Keratinocyte (primary cell): ENCODE data around the gene HDAC9. TPM values are rescaled to one million over a fixed set of nuclear protein-coding genes. Genes with fewer than 3 reads are reported as not detected.

ENCODE experiments used
- DNase-seq: peaks from one replicate; pipeline ENCODE4 v3.0.0-alpha.2; 2011; ENCODE audit warnings: low read depth, missing footprints, low spot score
- FAIRE-seq: peaks from 2 replicates; lab custom pipeline; 2011; peaks lifted over from hg19 to GRCh38; lab: Jason Lieb, UNC
- H2AFZ ChIP-seq: 2 replicates; pipeline ENCODE4 v1.6.0; 2012; ENCODE audit warnings: low read length, control low read depth, inconsistent platforms; ENCODE audit not compliant: control insufficient read depth
- H3K27ac ChIP-seq: 2 replicates; pipeline ENCODE4 v1.5.1; 2011; ENCODE audit warnings: low read length; ENCODE audit not compliant: control insufficient read depth, insufficient read depth
- H3K27me3 ChIP-seq: 3 replicates; pipeline ENCODE4 v1.6.0; 2011; ENCODE audit warnings: low read length; ENCODE audit not compliant: control insufficient read depth, insufficient read depth; ENCODE audit errors: extremely low read depth
- H3K36me3 ChIP-seq, 2 experiments: 2 replicates in 1 of 2; 3 replicates in 1 of 2; pipeline ENCODE4 v1.5.1; 2011; ENCODE audit warnings: low read length in 2 of 2, mild to moderate bottlenecking in 1 of 2; ENCODE audit not compliant: control insufficient read depth in 2 of 2, insufficient read depth in 2 of 2; ENCODE audit errors: extremely low read depth in 1 of 2
- H3K4me1 ChIP-seq: 3 replicates; pipeline ENCODE4 v1.5.1; 2011; ENCODE audit warnings: low read length; ENCODE audit not compliant: control insufficient read depth, insufficient read depth; ENCODE audit errors: extremely low read depth
- H3K4me2 ChIP-seq: 3 replicates; pipeline ENCODE4 v1.6.0; 2011; ENCODE audit warnings: low read depth, low read length; ENCODE audit not compliant: control insufficient read depth, insufficient read depth; ENCODE audit errors: extremely low read depth
- H3K4me3 ChIP-seq, 3 experiments: fragments of 200-600 bp in 1 of 3; sonication (generic) in 1 of 3; 2 replicates in 2 of 3; 3 replicates in 1 of 3; pipeline ENCODE4 v1.5.1; 2011 to 2016; ENCODE audit warnings: low read length in 3 of 3, mild to moderate bottlenecking in 3 of 3, control low read depth in 2 of 3, inconsistent platforms in 1 of 3, low read depth in 1 of 3, mixed read lengths in 1 of 3, mixed run types in 1 of 3, moderate library complexity in 1 of 3; ENCODE audit not compliant: control insufficient read depth in 2 of 3, insufficient read depth in 2 of 3; ENCODE audit errors: extremely low read depth in 1 of 3
- H3K79me2 ChIP-seq: 2 replicates; pipeline ENCODE4 v1.6.0; 2012; ENCODE audit warnings: low read length; ENCODE audit not compliant: control insufficient read depth, insufficient read depth
- H3K9ac ChIP-seq: 3 replicates; pipeline ENCODE4 v1.6.0; 2011; ENCODE audit warnings: low read length; ENCODE audit not compliant: control insufficient read depth, insufficient read depth; ENCODE audit errors: extremely low read depth
- H3K9me1 ChIP-seq: 3 replicates; pipeline ENCODE4 v1.6.0; 2011; ENCODE audit warnings: low read length; ENCODE audit not compliant: control insufficient read depth, insufficient read depth; ENCODE audit errors: extremely low read depth
- H3K9me3 ChIP-seq: 2 replicates; pipeline ENCODE4 v1.5.1; 2012; ENCODE audit warnings: low read depth, low read length; ENCODE audit not compliant: control insufficient read depth
- H4K20me1 ChIP-seq: 3 replicates; pipeline ENCODE4 v1.6.0; 2011; ENCODE audit warnings: low read length; ENCODE audit not compliant: control insufficient read depth, insufficient read depth; ENCODE audit errors: extremely low read depth
- CTCF ChIP-seq, 3 experiments: IDR thresholded peaks in 1 of 3; conservative IDR thresholded peaks in 1 of 3; optimal IDR thresholded peaks in 1 of 3; 2 replicates in 2 of 3; 3 replicates in 1 of 3; pipeline versions ENCODE3 to v1.5.1; 2011; ENCODE audit warnings: low read length in 3 of 3, mild to moderate bottlenecking in 3 of 3, moderate library complexity in 2 of 3, control low read depth in 1 of 3, inconsistent platforms in 1 of 3; ENCODE audit not compliant: insufficient read depth in 2 of 3; ENCODE audit errors: extremely low read depth in 1 of 3
- EZH2 ChIP-seq: IDR thresholded peaks from one replicate; pipeline ENCODE4 v1.6.1; 2012; ENCODE audit warnings: inconsistent platforms, mild to moderate bottlenecking, low read length, moderate library complexity
- dilution Hi-C: fragments of 300-500 bp; cut with MboI; formaldehyde crosslinking; loops from one replicate; pipeline ENCODE4 v1.7.0; 2020; ENCODE audit warnings: low sequenced_read_pairs; ENCODE audit not compliant: extremely low pct_ligation_motif_present
- polyA plus RNA-seq, 5 experiments: library from polyadenylated mRNA; depleted of rRNA in 3 of 5; stranded (reverse) in 3 of 5; stranded (forward) in 1 of 5; unstranded in 1 of 5; fragments of >200 nt; gene quantifications; 1 replicate in 1 of 5; 2 replicates in 3 of 5; 3 replicates in 1 of 5; pipeline versions ENCODE4 v1.2.1 to v1.2.3, GENCODE V29; 2011 to 2012; ENCODE audit warnings: missing spikeins in 2 of 5, low read depth in 1 of 5, low replicate concordance in 1 of 5

HDAC9 gene
- polyA plus RNA-seq, 1 donor (not counting 4 experiments of a cell fraction or from before 2014, with no cell fraction given), result 24.6 TPM

DNA sequence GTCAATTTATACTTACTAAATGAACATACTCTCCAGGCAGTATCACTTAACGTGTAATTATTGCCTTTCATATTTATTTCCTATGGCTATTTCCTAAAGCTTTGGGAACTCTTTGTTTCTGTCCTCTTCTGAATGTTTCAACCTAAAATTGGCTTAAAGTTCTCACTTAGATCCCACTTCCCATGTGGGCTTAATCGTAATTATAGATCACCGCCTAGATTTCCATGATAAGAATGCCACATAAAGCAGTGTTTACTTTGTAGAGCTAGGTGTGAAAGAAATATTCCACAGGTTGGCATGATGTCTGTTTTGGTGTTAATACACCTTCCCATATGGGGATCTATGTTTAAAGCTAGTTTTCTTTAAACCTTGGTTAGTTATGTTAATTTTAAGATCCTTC lies 1.5 kb downstream of the HDAC9 start:
- no peak for FAIRE-seq
- no peak overlapping the region for H3K4me3 ChIP-seq

GRCh38 chr7:18497800-18498199 lies 2.3 kb downstream of the HDAC9 start:
- Histone ChIP-seq H3K4me1 (peaks cover 8% of the 10 kb centered on the region), H3K27ac (no peak overlapping the region), H3K9ac (no peak overlapping the region), H3K4me3 (no peak overlapping the region), H3K79me2 (no peaks in the 10 kb centered on the region), H3K9me3 (no peaks in the 10 kb centered on the region), H3K9me1 (no peaks in the 10 kb centered on the region), H3K4me2 (no peak overlapping the region), H3K27me3 (no peaks in the 10 kb centered on the region), H3K36me3 (no peaks in the 10 kb centered on the region), H4K20me1 (no peaks in the 10 kb centered on the region), H2AFZ (no peak overlapping the region)
- TF ChIP-seq EZH2 (no peak), CTCF (optimal IDR thresholded peaks at IDR 0.05 in 1 of 3, IDR thresholded peaks at IDR 0.05 in 1 of 3, conservative IDR thresholded peaks at IDR 0.05 in 1 of 3; ENCODE audit: extremely low read depth in 1 of 3, insufficient read depth in 2 of 3, low read length in 3 of 3) (no peak)
- DNase-seq (no peak), FAIRE-seq (no peak)
- dilution Hi-C loops, result no loop called here

More for the DNA sequence above, 1.5 kb downstream of the HDAC9 start:
- dilution Hi-C loops, result no loop called here
- Histone ChIP-seq H3K9ac (no peak overlapping the region), H3K79me2 (no peaks in the 10 kb centered on the region), H3K9me1 (no peaks in the 10 kb centered on the region), H3K27ac (no peak overlapping the region), H3K36me3 (no peaks in the 10 kb centered on the region), H4K20me1 (no peaks in the 10 kb centered on the region), H3K9me3 (no peaks in the 10 kb centered on the region), H3K4me2 (no peak overlapping the region), H3K27me3 (no peaks in the 10 kb centered on the region), H3K4me1 (peaks cover 8% of the 10 kb centered on the region), H2AFZ (no peak overlapping the region)
- TF ChIP-seq CTCF (optimal IDR thresholded peaks at IDR 0.05 in 1 of 3, IDR thresholded peaks at IDR 0.05 in 1 of 3, conservative IDR thresholded peaks at IDR 0.05 in 1 of 3; ENCODE audit: extremely low read depth in 1 of 3, insufficient read depth in 2 of 3, low read length in 3 of 3), result no peak
- TF ChIP-seq EZH2, result no peak
- DNase-seq, result no peak
